ENCODE measurements around the gene TKT.

- TF ChIP-seq REST (IDR thresholded peaks at IDR 0.05; ENCODE audit: unreplicated experiment) (no peak), CTCF (conservative IDR thresholded peaks at IDR 0.05; ENCODE audit: low read depth in 2 of 2) (no peak), EZH2 (IDR thresholded peaks at IDR 0.05; ENCODE audit: low read depth, unreplicated experiment) (no peak), JUNB (IDR thresholded peaks at IDR 0.05; ENCODE audit: unreplicated experiment) (no peak)
- TF ChIP-seq, protein P1, sequence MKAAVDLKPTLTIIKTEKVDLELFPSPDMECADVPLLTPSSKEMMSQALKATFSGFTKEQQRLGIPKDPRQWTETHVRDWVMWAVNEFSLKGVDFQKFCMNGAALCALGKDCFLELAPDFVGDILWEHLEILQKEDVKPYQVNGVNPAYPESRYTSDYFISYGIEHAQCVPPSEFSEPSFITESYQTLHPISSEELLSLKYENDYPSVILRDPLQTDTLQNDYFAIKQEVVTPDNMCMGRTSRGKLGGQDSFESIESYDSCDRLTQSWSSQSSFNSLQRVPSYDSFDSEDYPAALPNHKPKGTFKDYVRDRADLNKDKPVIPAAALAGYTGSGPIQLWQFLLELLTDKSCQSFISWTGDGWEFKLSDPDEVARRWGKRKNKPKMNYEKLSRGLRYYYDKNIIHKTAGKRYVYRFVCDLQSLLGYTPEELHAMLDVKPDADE (IDR thresholded peaks at IDR 0.05) = no peak
Observed at GRCh38 chr3:53221345-53221744, 34.5 kb downstream of the TKT start.
